ENCODE data around the gene TSPAN5.

- TF ChIP-seq, protein P1, sequence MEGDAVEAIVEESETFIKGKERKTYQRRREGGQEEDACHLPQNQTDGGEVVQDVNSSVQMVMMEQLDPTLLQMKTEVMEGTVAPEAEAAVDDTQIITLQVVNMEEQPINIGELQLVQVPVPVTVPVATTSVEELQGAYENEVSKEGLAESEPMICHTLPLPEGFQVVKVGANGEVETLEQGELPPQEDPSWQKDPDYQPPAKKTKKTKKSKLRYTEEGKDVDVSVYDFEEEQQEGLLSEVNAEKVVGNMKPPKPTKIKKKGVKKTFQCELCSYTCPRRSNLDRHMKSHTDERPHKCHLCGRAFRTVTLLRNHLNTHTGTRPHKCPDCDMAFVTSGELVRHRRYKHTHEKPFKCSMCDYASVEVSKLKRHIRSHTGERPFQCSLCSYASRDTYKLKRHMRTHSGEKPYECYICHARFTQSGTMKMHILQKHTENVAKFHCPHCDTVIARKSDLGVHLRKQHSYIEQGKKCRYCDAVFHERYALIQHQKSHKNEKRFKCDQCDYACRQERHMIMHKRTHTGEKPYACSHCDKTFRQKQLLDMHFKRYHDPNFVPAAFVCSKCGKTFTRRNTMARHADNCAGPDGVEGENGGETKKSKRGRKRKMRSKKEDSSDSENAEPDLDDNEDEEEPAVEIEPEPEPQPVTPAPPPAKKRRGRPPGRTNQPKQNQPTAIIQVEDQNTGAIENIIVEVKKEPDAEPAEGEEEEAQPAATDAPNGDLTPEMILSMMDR (optimal IDR thresholded peaks at IDR 0.05 in 1 of 3, IDR thresholded peaks at IDR 0.05 in 1 of 3, conservative IDR thresholded peaks at IDR 0.05 in 1 of 3; ENCODE audit: extremely low read depth in 1 of 3, insufficient read depth in 2 of 3, low read length in 3 of 3) = no peak
- TF ChIP-seq EZH2 (IDR thresholded peaks at IDR 0.05; ENCODE audit: low read length) = no peak
Measured at GRCh38 chr4:98529970-98530569, 128.3 kb downstream of the TSPAN5 start.
